ENCODE measurements around the gene M6PR. TPM values are rescaled to one million over a fixed set of nuclear protein-coding genes. Genes with fewer than 3 reads are reported as not detected.
A peak's percentile ranks its signal among the peaks of the same experiment; 100 is the strongest.

M6PR gene
- total and polyA plus RNA-seq, 2 of the 13 experiments (the other 11 are each of a cell fraction or from before 2014, with no cell fraction given): 98.2 to 127 TPM

DNA sequence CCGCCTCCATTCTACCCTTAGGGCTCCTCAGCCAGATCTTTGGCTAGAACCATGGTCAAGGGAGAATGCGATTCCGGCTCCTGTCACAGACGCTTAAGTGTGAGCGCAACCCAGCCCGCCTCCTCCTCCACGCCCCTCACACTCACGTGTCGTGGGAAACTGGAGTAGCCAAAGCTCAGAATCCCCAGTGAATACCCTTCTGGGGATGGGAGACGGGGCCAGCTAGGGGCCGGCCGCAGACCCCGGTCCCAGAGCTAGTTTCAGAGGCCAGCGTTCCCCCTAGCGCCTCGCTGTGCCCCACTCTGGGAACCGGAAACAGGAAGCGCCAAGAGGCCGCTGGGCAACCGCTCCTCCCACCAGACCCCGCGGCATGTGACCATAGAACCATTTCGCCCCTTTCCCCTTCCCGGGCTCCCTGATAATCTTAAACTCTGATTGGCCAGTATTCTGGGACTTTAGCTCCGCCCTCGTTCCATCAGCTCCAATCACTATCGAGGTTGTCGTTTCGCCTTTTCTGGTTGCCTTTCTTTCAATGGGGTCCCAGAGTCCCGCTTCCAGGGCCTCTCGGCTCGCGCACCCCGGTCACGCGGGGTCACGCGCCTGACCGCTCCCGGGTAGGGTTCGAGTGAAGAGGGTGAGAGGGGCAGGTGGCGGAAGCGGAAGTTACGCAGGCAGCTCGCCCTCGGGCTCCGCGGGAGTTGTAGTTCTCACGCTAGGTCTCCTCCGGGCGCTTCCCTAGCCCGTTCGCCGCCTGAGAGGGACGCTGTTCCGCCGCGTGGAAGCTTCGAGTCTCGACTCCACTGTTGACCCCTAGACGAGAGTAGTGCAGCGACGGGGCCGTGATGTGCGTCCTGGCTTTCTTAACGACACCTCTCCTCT, at the start of gene M6PR (continued):
- TF ChIP-seq PRDM10 (CRISPR knock-in tag; IDR thresholded peaks at IDR 0.05; ENCODE audit: low read depth) (no peak), ZMAT3 (CRISPR knock-in tag; conservative IDR thresholded peaks at IDR 0.05) (no peak; the same call in 1 of the 2 replicates), RXRB (CRISPR knock-in tag; IDR thresholded peaks at IDR 0.05; ENCODE audit: borderline replicate concordance) (peak; percentile 71; the same call in 1 of the 2 replicates), SCMH1 (CRISPR knock-in tag; IDR thresholded peaks at IDR 0.05; ENCODE audit: borderline replicate concordance) (no peak), ZNF3 (CRISPR knock-in tag; IDR thresholded peaks at IDR 0.05) (no peak), MEF2D (CRISPR knock-in tag; IDR thresholded peaks at IDR 0.05) (peak; percentile 85), ZNF800 (CRISPR knock-in tag; IDR thresholded peaks at IDR 0.05) (peak; percentile 56; the same call in 1 of the 2 replicates), ISX (CRISPR knock-in tag; conservative IDR thresholded peaks at IDR 0.05) (0 out of 2 replicates have a peak, but pooled peaks have one; percentile 55), SAFB2 (CRISPR knock-in tag; IDR thresholded peaks at IDR 0.05; ENCODE audit: borderline replicate concordance, low read depth) (0 out of 2 replicates have a peak, but pooled peaks have one; percentile 46), HNRNPH1 (optimal IDR thresholded peaks at IDR 0.05; ENCODE audit: low read depth, low read length) (no peak), ZNF772 (CRISPR knock-in tag; IDR thresholded peaks at IDR 0.05) (peak; percentile 88; the same call in 1 of the 2 replicates), ZFP1 (CRISPR knock-in tag; IDR thresholded peaks at IDR 0.05) (no peak), FOXJ3 (CRISPR knock-in tag; IDR thresholded peaks at IDR 0.05; ENCODE audit: borderline replicate concordance) (0 out of 2 replicates have a peak, but pooled peaks have one; percentile 43), ZNF441 (CRISPR knock-in tag; IDR thresholded peaks at IDR 0.05; ENCODE audit: borderline replicate concordance) (no peak), ARNT2 (CRISPR knock-in tag; IDR thresholded peaks at IDR 0.05; ENCODE audit: low read depth) (peak; percentile 41; the same call in 1 of the 2 replicates)
- TF ChIP-seq, protein P1, sequence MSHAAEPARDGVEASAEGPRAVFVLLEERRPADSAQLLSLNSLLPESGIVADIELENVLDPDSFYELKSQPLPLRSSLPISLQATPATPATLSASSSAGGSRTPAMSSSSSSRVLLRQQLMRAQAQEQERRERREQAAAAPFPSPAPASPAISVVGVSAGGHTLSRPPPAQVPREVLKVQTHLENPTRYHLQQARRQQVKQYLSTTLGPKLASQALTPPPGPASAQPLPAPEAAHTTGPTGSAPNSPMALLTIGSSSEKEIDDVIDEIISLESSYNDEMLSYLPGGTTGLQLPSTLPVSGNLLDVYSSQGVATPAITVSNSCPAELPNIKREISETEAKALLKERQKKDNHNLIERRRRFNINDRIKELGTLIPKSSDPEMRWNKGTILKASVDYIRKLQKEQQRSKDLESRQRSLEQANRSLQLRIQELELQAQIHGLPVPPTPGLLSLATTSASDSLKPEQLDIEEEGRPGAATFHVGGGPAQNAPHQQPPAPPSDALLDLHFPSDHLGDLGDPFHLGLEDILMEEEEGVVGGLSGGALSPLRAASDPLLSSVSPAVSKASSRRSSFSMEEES (CRISPR knock-in tag; IDR thresholded peaks at IDR 0.05): peak; percentile 94
- TF ChIP-seq, protein P2, sequence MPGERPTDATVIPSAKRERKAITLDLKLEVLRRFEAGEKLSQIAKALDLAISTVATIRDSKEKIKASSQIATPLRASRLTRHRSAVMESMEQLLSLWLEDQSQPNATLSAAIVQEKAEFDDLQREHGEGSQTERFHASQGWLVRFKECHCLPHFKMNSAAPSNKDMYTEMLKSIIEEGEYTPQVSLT (CRISPR knock-in tag; IDR thresholded peaks at IDR 0.05; ENCODE audit: borderline replicate concordance, low read depth): no peak
- TF ChIP-seq, protein P3, sequence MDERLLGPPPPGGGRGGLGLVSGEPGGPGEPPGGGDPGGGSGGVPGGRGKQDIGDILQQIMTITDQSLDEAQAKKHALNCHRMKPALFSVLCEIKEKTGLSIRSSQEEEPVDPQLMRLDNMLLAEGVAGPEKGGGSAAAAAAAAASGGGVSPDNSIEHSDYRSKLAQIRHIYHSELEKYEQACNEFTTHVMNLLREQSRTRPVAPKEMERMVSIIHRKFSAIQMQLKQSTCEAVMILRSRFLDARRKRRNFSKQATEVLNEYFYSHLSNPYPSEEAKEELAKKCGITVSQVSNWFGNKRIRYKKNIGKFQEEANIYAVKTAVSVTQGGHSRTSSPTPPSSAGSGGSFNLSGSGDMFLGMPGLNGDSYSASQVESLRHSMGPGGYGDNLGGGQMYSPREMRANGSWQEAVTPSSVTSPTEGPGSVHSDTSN (CRISPR knock-in tag; IDR thresholded peaks at IDR 0.05): no peak

All from HepG2 (cell line).